Upper lobe of left lung (tissue), 4 donors: ENCODE data around the gene CXCL12.

Experiments
- CTCF ChIP-seq, 6 experiments: fragments of 450-650 bp in 4 of 6; fragments of 200-600 bp in 2 of 6; sonication (generic) in 2 of 6; IDR thresholded peaks; one replicate each; pipeline ENCODE4 v1.5.1; 2016 to 2019; ENCODE audit warnings: antibody characterized with exemption in 6 of 6
- POLR2A ChIP-seq, 4 donors: fragments of 450-650 bp; IDR thresholded peaks; one replicate each; pipeline ENCODE4 v1.5.1; 2016 to 2017; ENCODE audit warnings: antibody characterized with exemption in 4 of 4, mild to moderate bottlenecking in 2 of 4

GRCh38 chr10:44396671-44397191, 11.8 kb upstream of the CXCL12 start:
- TF ChIP-seq CTCF (IDR thresholded peaks at IDR 0.05) = no peak
- TF ChIP-seq POLR2A (IDR thresholded peaks at IDR 0.05) = no peak
